AG04449 (cell line): ENCODE results near the gene JDP2.

Source experiments
- CTCF ChIA-PET: fragments of 350-600 bp; formaldehyde crosslinking; extraction: SDS; loops from one replicate; lab custom pipeline; 2021; ENCODE audit warnings: antibody characterized with exemption; lab: Yijun Ruan, JAX
- POLR2A ChIA-PET: fragments of 400-600, 350-600 bp; formaldehyde crosslinking; extraction: SDS; loops from one replicate; lab custom pipeline; 2020; ENCODE audit warnings: antibody characterized with exemption, inconsistent platforms; lab: Yijun Ruan, JAX
- DNase-seq: peaks from one replicate; pipeline ENCODE4 v3.0.0-alpha.2; 2010; ENCODE audit warnings: low read depth, low spot score
- H3K4me3 ChIP-seq: 2 replicates; pipeline ENCODE4 v1.5.1; 2011; ENCODE audit warnings: low read depth, mild to moderate bottlenecking, control low read depth, low read length
- CTCF ChIP-seq: IDR thresholded peaks from one replicate; pipeline ENCODE4 v1.5.1; 2011; ENCODE audit warnings: mild to moderate bottlenecking, moderate library complexity, low read length, control low read depth, inconsistent platforms; ENCODE audit not compliant: insufficient read depth; ENCODE audit errors: missing control alignments

The JDP2 gene

GRCh38 chr14:75461755-75462349 is 34.0 kb downstream of the JDP2 start:
- ChIA-PET POLR2A (no interaction called here), CTCF (interaction anchor here (1.0 to 1.1 kb wide), 2 partner anchors 154 to 157 kb away, joined by 3 to 4 read pairs; no protein-coding TSS in a partner anchor)
- no peak overlapping the region for H3K4me3 ChIP-seq
- TF ChIP-seq CTCF = no peak
- no peak for DNase-seq

GRCh38 chr14:75464626-75465025 is 36.8 kb downstream of the JDP2 start:
- no peak for DNase-seq
- ChIA-PET CTCF (interaction anchor here (1.1 kb wide), 1 partner anchor 9 kb away, joined by 4 read pairs; no protein-coding TSS in a partner anchor), POLR2A (no interaction called here)
- no peak for TF ChIP-seq CTCF
- no peak overlapping the region for H3K4me3 ChIP-seq

- no peak for TF ChIP-seq CTCF
- ChIA-PET POLR2A (no interaction called here), CTCF (interaction anchor here (0.8 to 2.0 kb wide), 7 partner anchors 10 to 160 kb away, joined by 3 to 6 read pairs (median 3); no protein-coding TSS in a partner anchor)
- no peak overlapping the region for H3K4me3 ChIP-seq
- DNase-seq = no peak
These were observed 39.9 kb downstream of the JDP2 start for GRCh38 chr14:75467763-75468162.

GRCh38 chr14:75469164-75469563 is 41.3 kb downstream of the JDP2 start:
- no peak overlapping the region for H3K4me3 ChIP-seq
- POLR2A ChIA-PET = interaction anchor here (0.6 kb wide), 1 partner anchor 14 kb away, joined by 3 read pairs; no protein-coding TSS in a partner anchor
- no peak for DNase-seq
- TF ChIP-seq CTCF = no peak
- CTCF ChIA-PET = interaction anchor here (1.0 to 2.0 kb wide), 3 partner anchors 17 to 161 kb away, joined by 3 to 10 read pairs (median 6); no protein-coding TSS in a partner anchor

- CTCF ChIA-PET = interaction anchor here (1.0 to 2.0 kb wide), 3 partner anchors 17 to 162 kb away, joined by 3 to 10 read pairs (median 6); no protein-coding TSS in a partner anchor
- no peak overlapping the region for H3K4me3 ChIP-seq
- no peak for TF ChIP-seq CTCF
- DNase-seq = no peak
- POLR2A ChIA-PET = interaction anchor here (0.6 kb wide), 1 partner anchor 15 kb away, joined by 3 read pairs; no protein-coding TSS in a partner anchor
These were observed 41.9 kb downstream of the JDP2 start for GRCh38 chr14:75469606-75470237.
